DMS53 treated with DMSO at 0.1 percent for 48 hours (cell line): Measurements from ENCODE around the gene TNRC6C.
"Not testable (repeated sequence)": the region's sequence is repeated elsewhere in the genome, so short reads cannot be mapped to it uniquely, and the experiment has no call there.

Source experiments
- DNase-seq: peaks from one replicate; lab custom pipeline; 2025; ENCODE audit not compliant: unreplicated experiment; lab: John Stamatoyannopoulos, UW

TNRC6C gene

GRCh38 chr17:77961741-77962140 lies 3.2 kb downstream of the TNRC6C start:
- no peak for DNase-seq

- no peak for DNase-seq
Observed at GRCh38 chr17:77962348-77962747, 3.8 kb downstream of the TNRC6C start.

- DNase-seq: no peak
Observed at GRCh38 chr17:77963441-77963840, 4.9 kb downstream of the TNRC6C start.

DNA sequence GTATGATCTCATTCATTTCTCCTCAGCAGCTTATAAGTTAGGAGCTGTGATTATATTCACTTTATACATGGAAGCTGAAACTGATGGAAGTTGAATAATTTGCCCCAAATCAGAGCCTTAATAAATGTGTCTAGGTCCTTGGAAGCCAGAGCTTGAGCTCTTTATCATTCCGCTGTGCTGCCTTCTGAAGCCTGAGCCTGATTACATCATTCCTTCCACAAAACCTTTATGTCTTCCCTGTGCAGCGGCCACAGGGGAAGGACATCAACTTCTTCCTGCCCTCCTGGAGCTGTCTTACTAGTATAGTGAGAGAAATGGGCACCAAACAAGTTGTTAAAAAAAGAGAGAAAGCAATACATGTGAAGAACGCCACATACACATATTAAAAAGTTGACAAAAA lies 6.8 kb downstream of the TNRC6C start:
- DNase-seq: no peak

DNA sequence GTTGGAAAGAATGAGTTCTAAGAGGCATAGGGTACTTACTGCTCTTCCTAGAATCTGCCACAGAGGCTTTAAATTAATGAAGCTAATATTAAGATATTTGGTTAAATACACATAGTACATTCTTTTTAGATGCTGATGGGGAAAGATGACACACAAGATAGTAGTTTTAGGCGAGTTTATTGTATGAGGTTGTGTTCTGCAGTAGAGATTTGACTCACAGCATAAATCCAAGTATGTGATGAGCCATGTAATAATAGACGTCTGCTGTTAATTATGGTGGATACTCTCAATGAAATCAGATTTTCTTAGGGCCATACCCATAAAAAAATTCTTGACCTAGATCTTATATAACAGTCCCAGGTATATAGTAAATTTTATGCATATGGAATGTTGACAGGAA lies 8.0 kb downstream of the TNRC6C start:
- no peak for DNase-seq

- DNase-seq: no peak
Observed at GRCh38 chr17:77968788-77969187, 10.3 kb downstream of the TNRC6C start.

GRCh38 chr17:77972271-77972670 lies 13.8 kb downstream of the TNRC6C start:
- not testable (repeated sequence) for DNase-seq

DNA sequence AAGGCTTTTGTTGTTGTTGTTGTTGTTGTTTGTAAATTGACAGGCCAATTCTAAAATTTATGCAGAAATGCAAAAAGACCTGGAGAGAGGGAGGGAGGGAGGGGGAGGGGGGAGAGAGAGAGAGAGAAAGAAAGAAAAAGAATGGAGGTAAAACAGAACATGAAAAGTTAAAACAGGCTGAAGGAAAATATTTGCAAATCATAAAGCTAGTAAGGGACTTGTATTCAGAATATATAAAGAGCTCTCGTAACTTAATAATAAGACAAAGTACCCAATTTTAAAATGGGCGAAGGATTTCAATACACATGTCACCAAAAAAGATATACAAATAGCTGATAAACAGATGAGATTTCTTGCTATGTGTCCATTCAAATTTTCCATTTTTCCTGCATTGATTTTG lies 15.4 kb downstream of the TNRC6C start:
- DNase-seq: no peak

GRCh38 chr17:77974396-77974795 lies 15.9 kb downstream of the TNRC6C start:
- no peak for DNase-seq

- not testable (repeated sequence) for DNase-seq
Observed at GRCh38 chr17:77982430-77982829, 23.9 kb downstream of the TNRC6C start.

- DNase-seq: no peak
Observed at GRCh38 chr17:77990301-77990700, 31.8 kb downstream of the TNRC6C start.

- not testable (repeated sequence) for DNase-seq
Observed at GRCh38 chr17:77993735-77994134, 35.2 kb downstream of the TNRC6C start.

DNA sequence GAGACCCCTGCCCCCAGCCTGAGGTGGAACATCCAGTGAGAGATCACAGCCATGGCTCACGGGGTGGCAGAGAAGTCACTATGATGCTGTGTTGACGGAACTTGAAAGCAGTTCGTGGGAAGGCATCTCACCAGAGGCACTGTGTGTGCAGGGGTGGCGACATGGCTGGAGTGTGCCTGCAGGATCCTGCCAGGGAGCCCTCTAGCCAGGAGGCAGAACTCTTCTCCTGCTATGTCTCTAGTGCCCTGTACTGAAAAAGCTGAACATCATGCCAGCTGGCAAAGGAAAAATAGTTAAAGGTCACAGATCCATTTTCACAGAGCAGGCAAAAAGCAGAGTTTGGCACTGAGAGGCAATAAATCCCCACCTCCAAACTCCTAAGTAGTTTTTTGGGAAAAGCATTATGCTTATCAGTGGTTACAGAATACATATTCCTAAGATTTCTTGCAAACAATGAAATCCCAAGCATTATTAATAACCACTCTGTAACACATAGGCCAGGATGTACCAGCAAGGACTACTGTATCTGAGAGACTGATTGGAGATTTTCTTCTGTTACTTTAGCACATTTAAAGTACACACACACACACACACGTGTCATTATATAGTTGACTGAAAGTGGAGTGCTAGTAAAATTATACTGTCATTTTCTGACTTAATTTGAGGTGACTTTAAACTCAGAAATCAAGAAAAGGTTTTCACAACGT lies 36.8 kb downstream of the TNRC6C start:
- no peak for DNase-seq

- DNase-seq: no peak
Observed at GRCh38 chr17:77996256-77996655, 37.8 kb downstream of the TNRC6C start.

GRCh38 chr17:77999413-78000173 lies 41.1 kb downstream of the TNRC6C start:
- no peak for DNase-seq

- no peak for DNase-seq
Observed at GRCh38 chr17:78000341-78000740, 41.8 kb downstream of the TNRC6C start.

DNA sequence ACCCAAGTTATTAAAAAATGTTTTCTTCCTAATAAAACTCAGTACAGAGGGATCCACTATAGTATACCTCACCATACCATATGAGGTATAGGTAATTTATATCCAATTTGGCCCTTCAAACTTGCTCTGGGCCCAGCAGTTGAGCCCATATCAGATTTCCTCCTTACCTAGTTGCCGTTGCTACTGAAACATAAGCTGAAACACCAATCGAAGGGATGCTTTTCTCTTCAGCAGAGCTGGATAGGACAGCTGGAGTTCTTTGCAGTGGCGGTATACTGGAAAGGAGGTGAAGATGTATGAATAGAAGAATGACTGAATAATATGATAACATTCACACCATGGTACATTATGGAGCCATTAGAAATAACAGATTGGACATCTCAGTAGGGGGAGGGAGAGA lies 42.7 kb downstream of the TNRC6C start:
- DNase-seq: no peak

- DNase-seq: no peak
Observed at GRCh38 chr17:78001612-78002011, 43.1 kb downstream of the TNRC6C start.

DNA sequence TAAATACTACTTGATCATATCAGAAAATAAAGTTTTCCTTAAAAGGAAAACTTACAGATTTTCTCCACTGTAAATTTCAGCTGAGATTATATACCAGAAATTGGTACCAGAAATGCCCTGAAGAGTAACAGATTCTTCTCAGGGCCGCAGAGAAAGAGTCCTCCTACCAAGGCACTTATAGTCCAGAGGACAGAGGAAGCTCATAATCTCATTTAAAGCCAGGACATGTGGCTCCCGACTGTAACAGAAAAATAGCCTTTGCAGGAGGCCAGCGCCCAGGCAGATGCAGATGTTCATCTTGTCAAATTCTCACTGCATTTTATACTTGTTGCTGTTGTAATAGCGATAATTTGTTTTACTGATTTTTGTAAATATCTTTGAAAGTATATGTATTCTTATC lies 43.7 kb downstream of the TNRC6C start:
- DNase-seq: no peak

DNA sequence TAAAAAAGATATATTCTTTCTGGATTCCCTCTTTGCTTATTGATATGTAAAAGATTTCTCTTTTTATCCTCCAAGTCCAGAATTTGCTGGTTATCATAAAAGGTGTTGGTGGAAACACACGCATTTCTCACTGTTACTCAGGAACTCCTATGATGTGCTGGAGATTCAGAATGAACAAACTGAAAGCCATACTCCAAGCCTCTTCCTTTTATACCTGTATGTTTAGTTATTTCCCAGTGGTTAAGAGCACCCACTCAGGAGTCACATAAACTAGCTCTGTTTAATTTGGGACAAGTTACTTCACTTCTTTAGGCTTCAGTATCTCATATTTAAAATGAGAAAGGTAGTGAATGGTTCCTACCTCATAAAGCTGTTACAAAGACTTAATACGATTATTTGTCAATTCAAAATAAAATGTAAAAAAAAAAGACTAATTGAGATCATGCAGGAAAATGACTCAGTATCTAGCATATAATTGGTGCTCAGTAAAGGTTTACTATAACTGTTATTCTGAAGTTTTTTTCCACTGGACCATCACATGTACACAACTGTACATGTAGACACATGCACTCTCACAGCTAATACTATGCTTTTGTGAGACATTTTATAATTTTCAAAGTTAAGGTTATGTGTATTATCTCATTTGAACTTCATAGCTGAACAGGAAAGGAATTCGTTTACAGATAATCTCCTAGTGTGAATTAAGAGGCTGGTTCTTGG lies 47.1 kb downstream of the TNRC6C start:
- DNase-seq: no peak

DNA sequence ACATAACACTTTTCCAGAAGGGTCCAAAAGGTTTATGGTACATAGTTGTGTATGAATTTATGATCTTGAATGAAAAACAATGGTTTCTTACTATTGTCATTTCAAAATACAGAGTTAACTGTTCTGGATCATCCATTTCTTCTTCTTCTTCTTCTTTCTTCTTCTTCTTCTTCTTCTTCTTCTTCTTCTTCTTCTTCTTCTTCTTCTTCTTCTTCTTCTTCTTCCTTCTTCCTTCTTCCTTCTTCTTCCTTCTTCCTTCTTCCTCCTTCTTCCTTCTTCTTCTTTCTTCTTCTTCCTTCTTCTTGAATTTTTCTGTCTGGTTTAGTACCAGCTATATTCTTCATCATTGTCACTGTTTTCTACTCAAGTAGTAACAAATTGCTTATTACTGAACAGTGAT lies 47.8 kb downstream of the TNRC6C start:
- no peak for DNase-seq

GRCh38 chr17:78007647-78008046 lies 49.1 kb downstream of the TNRC6C start:
- DNase-seq: no peak
